ENCODE measurements around the gene CHRNE. TPM values are rescaled to one million over a fixed set of nuclear protein-coding genes. Genes with fewer than 3 reads are reported as not detected.

The CHRNE gene
- total RNA-seq, 1 donor from 2014 or later: 0.27 TPM

DNA sequence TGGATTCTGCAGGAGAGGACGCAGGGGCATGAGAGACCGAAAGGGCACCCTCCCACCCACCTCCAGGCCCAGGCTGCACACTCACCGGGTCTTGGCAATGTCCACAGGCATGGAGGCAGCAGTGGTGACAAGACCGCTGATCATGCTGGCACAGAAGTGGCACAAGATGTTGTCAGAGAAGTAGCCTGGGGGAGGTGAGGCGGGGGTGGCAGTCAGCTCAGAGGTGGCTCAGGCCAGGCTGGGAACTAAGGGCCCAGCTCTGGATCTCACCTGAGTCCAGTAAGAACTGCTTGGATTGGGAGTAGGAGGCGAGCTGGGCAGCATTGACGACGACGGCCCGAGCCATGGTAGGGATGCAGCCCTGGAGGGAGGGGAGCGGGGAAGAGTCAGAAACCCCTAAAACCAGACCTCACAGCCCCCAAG lies 35.2 kb upstream of the CHRNE start:
- peaks cover 30% of the 10 kb centered on the region for H3K4me1 Mint-ChIP-seq (ENCODE audit: unreplicated experiment)
- peak overlapping the region; percentile 98 for H3K4me3 Mint-ChIP-seq
- DNase-seq (ENCODE audit: extremely low spot score, unreplicated experiment): no peak
- no peaks in the 10 kb centered on the region for H3K9me3 Mint-ChIP-seq
- H3K27me3 Mint-ChIP-seq: no peaks in the 10 kb centered on the region
- TF ChIP-seq, protein P1, sequence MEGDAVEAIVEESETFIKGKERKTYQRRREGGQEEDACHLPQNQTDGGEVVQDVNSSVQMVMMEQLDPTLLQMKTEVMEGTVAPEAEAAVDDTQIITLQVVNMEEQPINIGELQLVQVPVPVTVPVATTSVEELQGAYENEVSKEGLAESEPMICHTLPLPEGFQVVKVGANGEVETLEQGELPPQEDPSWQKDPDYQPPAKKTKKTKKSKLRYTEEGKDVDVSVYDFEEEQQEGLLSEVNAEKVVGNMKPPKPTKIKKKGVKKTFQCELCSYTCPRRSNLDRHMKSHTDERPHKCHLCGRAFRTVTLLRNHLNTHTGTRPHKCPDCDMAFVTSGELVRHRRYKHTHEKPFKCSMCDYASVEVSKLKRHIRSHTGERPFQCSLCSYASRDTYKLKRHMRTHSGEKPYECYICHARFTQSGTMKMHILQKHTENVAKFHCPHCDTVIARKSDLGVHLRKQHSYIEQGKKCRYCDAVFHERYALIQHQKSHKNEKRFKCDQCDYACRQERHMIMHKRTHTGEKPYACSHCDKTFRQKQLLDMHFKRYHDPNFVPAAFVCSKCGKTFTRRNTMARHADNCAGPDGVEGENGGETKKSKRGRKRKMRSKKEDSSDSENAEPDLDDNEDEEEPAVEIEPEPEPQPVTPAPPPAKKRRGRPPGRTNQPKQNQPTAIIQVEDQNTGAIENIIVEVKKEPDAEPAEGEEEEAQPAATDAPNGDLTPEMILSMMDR (conservative IDR thresholded peaks at IDR 0.05): no peak
- H3K27ac Mint-ChIP-seq: no peak overlapping the region
- H3K36me3 Mint-ChIP-seq: peaks cover 7% of the 10 kb centered on the region

DNA sequence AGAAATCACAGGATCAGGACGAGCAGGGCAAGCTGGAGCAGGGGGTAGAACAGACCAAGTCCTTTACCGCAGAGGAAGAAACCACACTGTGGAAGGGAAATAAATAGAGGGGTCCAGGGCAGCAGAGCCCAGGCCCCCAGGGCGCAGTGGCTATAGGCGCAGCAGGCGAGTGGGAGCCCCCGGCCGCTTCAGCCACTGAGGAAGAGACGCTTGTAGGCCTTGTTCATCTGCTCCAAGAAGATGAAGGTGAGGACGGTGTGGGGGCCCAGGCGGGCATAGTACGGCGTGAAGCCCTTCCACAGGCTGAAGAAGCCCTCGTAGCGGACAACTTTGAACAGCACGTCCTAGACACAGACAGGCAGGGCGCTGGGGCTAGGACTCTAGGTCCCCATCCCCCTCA lies 34.7 kb upstream of the CHRNE start:
- Mint-ChIP-seq H3K27ac (no peak overlapping the region), H3K36me3 (peaks cover 7% of the 10 kb centered on the region), H3K4me3 (peak overlapping the region; percentile 98), H3K4me1 (ENCODE audit: unreplicated experiment) (peaks cover 30% of the 10 kb centered on the region), H3K9me3 (no peaks in the 10 kb centered on the region), H3K27me3 (no peaks in the 10 kb centered on the region)
- no peak for DNase-seq (ENCODE audit: extremely low spot score, unreplicated experiment)
- TF ChIP-seq, protein P1 (conservative IDR thresholded peaks at IDR 0.05): no peak

DNA sequence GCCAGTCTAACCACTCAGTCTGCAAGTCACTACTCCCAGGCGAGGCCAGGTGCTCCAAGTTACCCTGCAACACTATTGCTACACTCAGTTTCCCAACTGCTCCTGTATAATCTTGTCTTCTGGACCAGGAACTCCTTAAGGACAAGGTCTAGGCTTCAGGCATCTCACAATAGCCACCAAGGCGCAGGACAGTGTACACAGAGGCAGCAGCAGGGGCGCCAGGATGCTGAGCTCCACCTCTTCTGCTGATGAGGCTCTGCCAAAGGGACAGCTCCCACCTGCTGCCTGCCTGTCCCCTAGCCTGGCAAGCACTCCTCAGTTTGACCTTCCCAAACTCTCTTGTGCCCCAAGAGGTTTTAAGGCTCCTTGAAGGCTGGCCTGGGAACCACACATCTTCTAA lies 33.5 kb upstream of the CHRNE start:
- no peak for DNase-seq (ENCODE audit: extremely low spot score, unreplicated experiment)
- peaks cover 24% of the 10 kb centered on the region for H3K4me1 Mint-ChIP-seq (ENCODE audit: unreplicated experiment)
- no peaks in the 10 kb centered on the region for H3K9me3 Mint-ChIP-seq
- peak overlapping the region; percentile 56 for H3K27ac Mint-ChIP-seq
- H3K36me3 Mint-ChIP-seq: peaks cover 3% of the 10 kb centered on the region
- TF ChIP-seq, protein P1 (conservative IDR thresholded peaks at IDR 0.05): no peak
- H3K27me3 Mint-ChIP-seq: no peaks in the 10 kb centered on the region
- H3K4me3 Mint-ChIP-seq: peak overlapping the region; percentile 46

DNA sequence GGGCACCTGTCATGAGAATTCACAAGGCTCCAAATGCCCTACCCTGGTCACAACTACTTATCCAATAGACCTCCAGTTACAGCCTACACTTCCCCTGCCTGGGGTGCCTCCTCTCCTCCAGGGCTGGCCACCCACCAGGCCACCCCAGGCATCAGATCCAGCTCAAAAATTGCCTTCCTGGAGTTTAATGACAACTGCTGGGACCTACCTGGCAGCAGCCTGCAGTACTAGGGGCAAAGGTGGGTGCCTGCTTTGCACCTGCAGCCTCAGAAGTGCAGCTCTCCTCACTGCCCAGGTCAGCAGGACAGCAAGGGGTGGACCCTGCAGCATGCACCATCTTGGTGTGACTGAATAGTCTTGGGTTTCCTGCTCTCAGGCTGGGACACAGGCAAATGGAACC lies 32.8 kb upstream of the CHRNE start:
- peaks cover 7% of the 10 kb centered on the region for H3K36me3 Mint-ChIP-seq
- DNase-seq (ENCODE audit: extremely low spot score, unreplicated experiment): no peak
- no peaks in the 10 kb centered on the region for H3K27me3 Mint-ChIP-seq
- TF ChIP-seq, protein P1 (conservative IDR thresholded peaks at IDR 0.05): no peak
- peaks cover 18% of the 10 kb centered on the region for H3K4me1 Mint-ChIP-seq (ENCODE audit: unreplicated experiment)
- H3K9me3 Mint-ChIP-seq: no peaks in the 10 kb centered on the region
- H3K4me3 Mint-ChIP-seq: no peak overlapping the region
- no peak overlapping the region for H3K27ac Mint-ChIP-seq

DNA sequence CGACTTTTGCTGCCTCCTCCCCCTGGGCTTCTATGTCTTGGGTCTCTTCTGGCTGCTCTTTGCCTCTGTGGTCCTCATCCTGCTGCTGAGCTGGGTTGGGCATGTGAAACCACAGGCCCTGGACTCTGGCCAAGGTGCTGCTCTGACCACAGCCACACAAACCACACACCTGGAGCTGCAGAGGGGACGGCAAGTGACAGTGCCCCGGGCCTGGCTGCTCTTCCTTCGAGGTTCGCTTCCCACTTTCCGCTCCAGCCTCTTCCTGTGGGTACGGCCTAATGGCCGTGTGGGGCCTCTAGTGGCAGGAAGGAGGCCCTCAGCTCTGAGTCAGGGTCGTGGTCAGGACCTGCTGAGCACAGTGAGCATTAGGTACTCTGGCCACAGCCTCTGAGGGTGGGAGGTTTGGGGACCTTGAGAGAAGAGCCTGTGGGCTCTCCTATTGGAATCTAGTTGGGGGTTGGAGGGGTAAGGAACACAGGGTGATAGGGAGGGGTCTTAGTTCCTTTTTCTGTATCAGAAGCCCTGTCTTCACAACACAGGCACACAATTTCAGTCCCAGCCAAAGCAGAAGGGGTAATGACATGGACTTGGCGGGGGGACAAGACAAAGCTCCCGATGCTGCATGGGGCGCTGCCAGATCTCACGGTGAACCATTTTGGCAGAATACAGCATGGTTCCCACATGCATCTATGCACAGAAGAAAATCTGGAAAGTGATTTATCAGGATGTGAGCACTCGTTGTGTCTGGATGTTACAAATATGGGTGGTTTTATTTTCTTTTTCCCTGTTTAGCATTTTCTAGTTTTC lies 31.5 kb upstream of the CHRNE start:
- Mint-ChIP-seq H3K27me3 (no peaks in the 10 kb centered on the region), H3K27ac (peak overlapping the region; percentile 70), H3K36me3 (peaks cover 7% of the 10 kb centered on the region), H3K4me3 (no peak overlapping the region), H3K9me3 (no peaks in the 10 kb centered on the region), H3K4me1 (ENCODE audit: unreplicated experiment) (peaks cover 12% of the 10 kb centered on the region)
- DNase-seq (ENCODE audit: extremely low spot score, unreplicated experiment): no peak
- TF ChIP-seq, protein P1 (conservative IDR thresholded peaks at IDR 0.05): peak; percentile 30
